ENCODE measurements around the gene PPP6R2. TPM values are rescaled to one million over a fixed set of nuclear protein-coding genes. Genes with fewer than 3 reads are reported as not detected.
A peak's percentile ranks its signal among the peaks of the same experiment; 100 is the strongest.

Gene PPP6R2
- polyA plus RNA-seq, 3 donors from 2014 or later = 13.5 to 43.5 (median 19.6) TPM

DNA sequence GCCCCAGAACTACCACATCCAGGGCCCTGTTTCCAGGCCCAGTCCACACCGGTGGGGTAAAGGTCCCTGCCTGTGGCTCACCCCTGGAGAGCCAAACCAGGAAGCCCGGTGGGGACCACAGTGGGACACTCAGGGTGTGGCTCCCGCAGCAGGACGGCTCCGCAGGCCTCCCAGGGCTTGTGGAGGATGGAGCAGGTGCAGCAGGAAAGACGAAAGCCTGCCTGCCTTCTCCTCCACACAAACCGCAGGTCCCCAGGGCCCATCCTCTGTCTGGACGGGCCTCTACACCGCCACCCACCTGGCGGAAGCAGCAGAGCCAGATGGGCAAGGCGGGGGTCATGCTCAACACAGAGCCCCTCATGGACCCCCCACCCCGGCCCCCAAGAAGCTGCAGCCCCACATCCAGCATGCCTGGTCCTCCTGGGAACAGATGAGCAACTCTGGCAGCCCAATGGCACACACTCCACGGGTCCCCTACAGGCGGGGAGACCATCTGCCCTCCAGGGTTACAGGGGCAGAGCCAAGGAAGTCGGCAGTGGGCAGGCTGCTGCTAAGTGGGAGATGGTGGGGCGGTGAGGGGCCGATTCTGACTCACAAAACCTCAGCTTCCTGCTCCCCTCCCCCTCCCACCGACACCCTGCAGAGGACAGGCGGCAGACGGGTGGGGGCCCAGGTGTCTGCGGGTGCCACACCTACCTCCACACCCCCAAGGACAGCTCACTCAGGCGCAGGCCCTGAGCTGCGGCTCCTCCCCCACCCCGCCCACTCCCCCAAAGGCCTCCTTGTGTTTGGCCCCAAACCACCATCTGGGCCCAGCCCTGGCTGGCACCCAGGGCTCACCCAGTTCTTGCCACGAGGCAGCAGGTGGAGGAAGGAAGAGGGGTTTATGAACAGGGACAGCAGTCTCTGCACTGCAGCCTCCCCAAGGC is 126.5 kb downstream of the PPP6R2 start:
- H3K27ac Mint-ChIP-seq = peak overlapping the region; percentile 91 to 98 (median 96)
- peaks cover 0 to 2% (median 0%) of the 10 kb centered on the region in 6 donors for H3K9me3 Mint-ChIP-seq
- peaks cover 63 to 67% of the 10 kb centered on the region in 2 donors for H3K4me1 Mint-ChIP-seq
- H3K4me3 Mint-ChIP-seq = peak overlapping the region; percentile 77 to 97 (median 83)
- H3K36me3 Mint-ChIP-seq = peaks cover 4 to 6% (median 4%) of the 10 kb centered on the region in 3 donors
- peaks cover 16 to 23% (median 16%) of the 10 kb centered on the region in 3 donors for H3K27me3 Mint-ChIP-seq (ENCODE audit: low read depth in 3 of 3)
- DNase-seq = peak; percentile 99

DNA sequence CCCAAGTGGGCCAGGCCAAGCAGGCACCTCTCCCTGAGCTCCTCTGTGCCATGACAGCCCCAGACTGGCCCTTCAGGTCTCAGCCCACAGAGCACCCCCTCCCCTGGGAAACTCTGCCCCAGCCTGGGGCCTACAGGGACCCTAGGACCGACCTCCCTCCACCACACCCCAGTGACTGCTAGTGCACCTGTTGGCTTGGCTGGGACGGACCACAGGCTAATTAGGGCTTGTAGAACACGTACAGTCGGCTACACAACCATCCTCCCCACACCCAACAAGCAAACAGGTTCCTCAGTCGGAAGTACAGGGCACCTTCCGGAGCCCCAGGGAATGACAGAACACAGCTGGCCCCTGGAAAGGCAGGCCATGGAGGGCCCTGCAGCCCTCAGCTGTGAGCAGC is 127.4 kb downstream of the PPP6R2 start:
- no peak for DNase-seq
- peaks cover 0 to 2% (median 0%) of the 10 kb centered on the region in 6 donors for H3K9me3 Mint-ChIP-seq
- peaks cover 4 to 6% (median 4%) of the 10 kb centered on the region in 3 donors for H3K36me3 Mint-ChIP-seq
- H3K27me3 Mint-ChIP-seq (ENCODE audit: low read depth in 3 of 3) = peaks cover 15 to 23% (median 16%) of the 10 kb centered on the region in 3 donors
- H3K4me3 Mint-ChIP-seq = peak overlapping the region; percentile 77 to 97 (median 83)
- H3K27ac Mint-ChIP-seq = peak overlapping the region; percentile 91 to 98 (median 96)
- peaks cover 66 to 67% of the 10 kb centered on the region in 2 donors for H3K4me1 Mint-ChIP-seq

DNA sequence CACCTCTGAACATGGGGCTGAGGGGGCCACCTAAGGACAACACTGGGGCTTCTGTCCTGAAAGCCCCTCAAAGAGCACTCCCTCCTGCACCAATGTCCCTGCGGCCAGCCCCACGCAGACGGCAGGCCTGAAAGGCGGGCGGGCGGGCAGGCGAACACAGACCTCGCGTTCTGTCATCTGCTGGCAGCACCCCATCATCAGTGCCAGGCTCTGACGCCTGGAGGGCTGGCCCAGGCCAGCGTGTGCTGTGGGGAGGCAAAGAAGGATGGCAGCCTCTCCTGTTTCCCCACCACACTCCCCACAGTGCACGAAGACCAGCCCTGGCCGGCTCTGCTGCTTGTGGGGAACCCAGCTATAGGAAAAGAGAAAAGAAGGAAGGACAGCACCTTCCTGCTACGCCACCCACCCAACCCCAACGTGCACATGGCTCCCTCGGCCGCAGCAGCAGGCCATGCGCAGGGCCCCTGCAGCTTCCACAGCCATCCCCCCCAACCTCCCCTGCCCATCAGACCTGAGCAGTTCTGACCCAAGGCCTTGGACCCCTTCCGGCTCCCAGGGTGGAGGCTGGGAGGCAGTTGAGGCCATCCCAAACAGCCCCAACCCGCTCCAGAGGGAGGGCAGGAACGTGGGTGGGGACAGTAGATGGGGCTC is 128.2 kb downstream of the PPP6R2 start:
- DNase-seq = no peak
- peaks cover 15 to 30% (median 16%) of the 10 kb centered on the region in 3 donors for H3K27me3 Mint-ChIP-seq (ENCODE audit: low read depth in 3 of 3)
- H3K4me1 Mint-ChIP-seq = peaks cover 67% of the 10 kb centered on the region in 2 donors
- peak overlapping the region; percentile 91 to 98 (median 96) for H3K27ac Mint-ChIP-seq
- peaks cover 4 to 6% (median 4%) of the 10 kb centered on the region in 3 donors for H3K36me3 Mint-ChIP-seq
- peak overlapping the region; percentile 77 to 97 (median 83) for H3K4me3 Mint-ChIP-seq
- H3K9me3 Mint-ChIP-seq = peaks cover 0 to 2% (median 0%) of the 10 kb centered on the region in 6 donors

DNA sequence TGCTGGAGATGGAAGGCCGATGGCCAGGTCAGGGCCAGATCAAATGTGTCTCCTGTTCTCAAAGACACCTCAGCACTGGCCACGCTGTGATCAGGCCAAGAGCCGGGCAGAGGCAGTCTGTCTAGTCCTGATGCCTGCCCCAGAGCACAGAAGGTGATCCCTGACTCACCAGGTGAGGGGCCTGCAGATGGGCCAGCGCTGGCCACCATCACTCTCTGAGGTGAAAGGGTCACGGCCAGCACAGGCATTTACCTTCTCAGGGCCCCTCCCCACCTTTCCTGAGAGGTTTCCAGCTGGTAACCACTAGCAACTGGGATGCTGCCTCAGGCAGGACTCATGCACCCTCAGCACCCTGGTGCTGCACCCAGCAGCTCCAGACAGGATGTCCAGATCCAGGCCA is 128.8 kb downstream of the PPP6R2 start:
- Mint-ChIP-seq H3K4me3 (peak overlapping the region; percentile 54 to 97 (median 83)), H3K27me3 (ENCODE audit: low read depth in 3 of 3) (peaks cover 15 to 33% (median 16%) of the 10 kb centered on the region in 3 donors), H3K4me1 (peaks cover 61 to 64% of the 10 kb centered on the region in 2 donors), H3K36me3 (peaks cover under 1 to 1% (median under 1%) of the 10 kb centered on the region in 3 donors), H3K9me3 (peaks cover 0 to 2% (median 0%) of the 10 kb centered on the region in 6 donors), H3K27ac (peak overlapping the region; percentile 57 to 98 (median 92))
- DNase-seq = no peak

DNA sequence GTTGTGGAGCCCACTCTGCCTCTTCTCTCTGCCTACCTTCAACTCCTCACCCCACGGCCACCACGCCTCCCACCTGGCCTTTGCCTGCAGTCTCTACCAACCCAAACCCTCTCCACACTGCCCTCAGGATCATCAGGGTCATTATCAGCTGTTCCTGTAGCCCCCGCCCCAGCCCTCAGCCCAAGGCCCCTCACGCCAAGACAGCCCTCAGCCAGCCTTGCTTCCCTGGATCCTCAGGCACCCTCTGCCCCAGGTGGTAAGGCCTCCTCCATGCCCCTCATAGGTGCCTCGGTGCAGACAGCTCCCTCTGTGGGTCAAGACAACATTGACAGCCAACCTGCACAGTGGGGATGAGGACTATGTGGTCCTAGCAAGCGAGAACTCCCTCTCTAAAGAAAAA is 130.0 kb downstream of the PPP6R2 start:
- peaks cover 60 to 63% of the 10 kb centered on the region in 2 donors for H3K4me1 Mint-ChIP-seq
- peaks cover 0 to 2% (median 0%) of the 10 kb centered on the region in 6 donors for H3K9me3 Mint-ChIP-seq
- peak; percentile 35 to 42 (median 41) for DNase-seq

DNA sequence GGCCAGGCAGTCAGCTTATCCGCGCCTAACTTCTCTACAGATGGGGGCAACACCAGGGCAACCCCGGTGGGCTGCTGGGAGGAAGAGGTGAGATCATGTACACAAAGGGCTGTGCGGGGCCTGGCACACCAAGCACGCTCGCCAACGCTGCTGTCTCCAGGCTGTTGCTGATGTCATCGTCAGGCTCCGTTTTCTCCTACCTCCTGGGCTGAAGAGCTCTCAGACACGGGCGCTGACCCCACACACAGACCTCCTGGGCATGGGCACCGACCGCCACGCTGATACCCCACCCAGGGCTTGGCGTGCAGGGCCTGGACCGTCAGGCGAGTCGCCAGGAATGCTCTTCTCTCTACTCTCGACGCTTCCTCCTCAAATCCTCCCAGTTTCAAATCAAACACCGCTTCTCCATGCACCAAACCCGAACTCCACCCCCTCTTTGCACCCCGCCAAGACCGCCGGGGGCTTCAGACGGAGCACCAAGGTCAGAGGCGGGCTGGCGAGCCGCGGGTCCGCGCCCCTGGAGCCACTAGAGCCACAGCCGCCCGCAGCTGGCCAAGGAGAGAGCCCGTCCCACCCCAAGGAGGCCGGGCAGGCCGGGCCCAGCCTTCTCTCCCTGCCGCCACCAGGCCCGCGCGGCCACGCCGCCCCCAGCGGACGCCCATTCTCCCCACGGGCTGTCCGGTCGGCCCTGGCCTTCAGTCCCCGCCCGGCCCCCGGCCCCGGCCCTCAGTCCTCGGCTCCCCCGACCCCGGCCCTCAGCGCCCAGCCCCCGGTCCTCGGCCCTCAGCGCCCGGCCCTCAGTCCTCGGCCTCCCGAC is 130.9 kb downstream of the PPP6R2 start:
- H3K27me3 Mint-ChIP-seq (ENCODE audit: low read depth in 3 of 3) = peaks cover 15 to 33% (median 16%) of the 10 kb centered on the region in 3 donors
- H3K27ac Mint-ChIP-seq = peak overlapping the region; percentile 91 to 98 (median 94)
- no peaks in the 10 kb centered on the region for H3K36me3 Mint-ChIP-seq
- H3K9me3 Mint-ChIP-seq = peaks cover 0 to 2% (median 0%) of the 10 kb centered on the region in 6 donors
- DNase-seq = peak in 2 of 3 donors; percentile 31 to 41
- peak overlapping the region; percentile 86 to 99 (median 97) for H3K4me3 Mint-ChIP-seq
- peaks cover 50 to 56% of the 10 kb centered on the region in 2 donors for H3K4me1 Mint-ChIP-seq

More for the DNA sequence above, 130.0 kb downstream of the PPP6R2 start:
- H3K27ac Mint-ChIP-seq = peak overlapping the region; percentile 91 to 98 (median 94)
- peak overlapping the region; percentile 86 to 99 (median 97) for H3K4me3 Mint-ChIP-seq
- H3K27me3 Mint-ChIP-seq (ENCODE audit: low read depth in 3 of 3) = peaks cover 15 to 33% (median 16%) of the 10 kb centered on the region in 3 donors
- H3K36me3 Mint-ChIP-seq = no peaks in the 10 kb centered on the region

DNA sequence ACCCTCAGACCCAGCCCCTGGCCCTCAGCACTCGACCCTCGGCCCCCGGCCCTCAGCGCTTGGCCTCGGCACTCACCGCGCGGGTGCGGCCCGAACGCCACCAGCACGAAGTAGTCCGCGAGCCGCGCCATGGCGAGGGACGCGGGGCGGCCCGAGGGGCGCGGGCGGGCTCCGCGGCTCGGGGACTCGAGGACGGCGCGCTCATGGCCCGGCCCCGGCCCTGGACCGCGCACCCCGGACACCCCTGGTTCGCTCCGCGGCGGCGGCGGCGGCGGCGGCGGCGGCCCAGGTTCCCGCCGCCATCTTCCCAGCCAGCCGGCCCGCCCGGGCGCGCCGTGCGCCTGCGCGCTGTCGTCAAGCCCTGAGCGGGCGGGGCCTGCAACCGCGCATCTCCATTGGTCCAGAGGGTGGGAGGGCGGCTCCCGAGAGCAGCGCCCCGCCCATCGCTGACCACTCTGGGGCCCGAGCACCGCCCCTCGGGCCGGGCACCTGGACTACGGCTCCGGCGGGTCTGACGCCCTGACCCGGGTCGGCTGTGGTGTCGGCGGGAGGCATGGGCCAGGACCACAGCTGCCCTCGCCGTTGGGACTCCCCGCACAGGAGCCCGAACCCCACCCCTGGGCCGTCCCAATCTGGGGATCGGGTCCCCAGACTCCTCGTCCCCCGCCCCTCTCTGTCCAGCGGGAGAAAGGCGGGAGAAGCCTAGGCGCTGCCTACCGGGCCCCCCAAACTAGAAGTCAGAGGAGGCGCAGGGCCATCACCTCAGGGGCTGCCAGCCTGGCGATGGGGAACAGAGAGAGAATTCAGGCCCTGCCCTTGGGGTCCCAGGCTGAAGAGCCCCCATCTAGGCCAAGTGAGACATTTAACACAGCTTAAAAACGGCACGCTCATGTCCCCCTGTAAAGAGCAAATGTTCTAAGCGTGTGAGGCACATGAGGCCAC is 131.9 kb downstream of the PPP6R2 start, which contains the start of gene SBF1:
TSS of gene SBF1 (minus strand) at position 326 of the 942 bp plus-strand sequence. CDS start at position 131, 195 bp downstream.
- peak; percentile 87 to 90 (median 89) for DNase-seq
- no peaks in the 10 kb centered on the region for H3K9me3 Mint-ChIP-seq
- peak within 1 kb of the TSS; percentile 91 to 98 (median 94) for H3K27ac Mint-ChIP-seq
- peak within 1 kb of the TSS; percentile 86 to 99 (median 97) for H3K4me3 Mint-ChIP-seq
- peaks cover 41 to 50% of the 10 kb centered on the region in 2 donors for H3K4me1 Mint-ChIP-seq
- H3K27me3 Mint-ChIP-seq (ENCODE audit: low read depth in 3 of 3) = peaks cover 9 to 32% (median 9%) of the 10 kb centered on the region in 3 donors
- H3K36me3 Mint-ChIP-seq = no peaks in the 10 kb centered on the region

DNA sequence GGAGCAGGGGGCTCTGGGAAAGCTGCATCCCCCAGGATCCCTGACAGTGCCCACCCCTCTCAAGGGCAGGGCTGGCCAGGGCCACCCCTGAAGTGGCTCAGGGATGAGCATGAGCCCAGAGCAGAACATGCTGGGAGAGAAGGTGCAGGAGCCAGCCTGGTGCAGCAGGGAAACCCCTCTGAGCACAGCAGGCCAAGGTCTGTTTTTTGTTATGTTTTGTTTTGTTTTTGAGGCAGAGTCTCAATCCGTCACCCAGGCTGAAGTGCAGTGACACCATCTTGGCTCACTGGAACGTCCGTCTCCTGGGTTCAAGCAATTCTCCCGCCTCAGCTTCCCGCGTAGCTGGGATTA is 132.5 kb downstream of the PPP6R2 start:
- H3K36me3 Mint-ChIP-seq = no peaks in the 10 kb centered on the region
- peaks cover 38 to 48% of the 10 kb centered on the region in 2 donors for H3K4me1 Mint-ChIP-seq
- H3K27ac Mint-ChIP-seq = peak overlapping the region in 5 of 6 donors; percentile 59 to 78 (median 71)
- peaks cover 5 to 28% (median 8%) of the 10 kb centered on the region in 3 donors for H3K27me3 Mint-ChIP-seq (ENCODE audit: low read depth in 3 of 3)
- H3K4me3 Mint-ChIP-seq = peak overlapping the region; percentile 54 to 73 (median 62)
- H3K9me3 Mint-ChIP-seq = no peaks in the 10 kb centered on the region
- no peak for DNase-seq

DNA sequence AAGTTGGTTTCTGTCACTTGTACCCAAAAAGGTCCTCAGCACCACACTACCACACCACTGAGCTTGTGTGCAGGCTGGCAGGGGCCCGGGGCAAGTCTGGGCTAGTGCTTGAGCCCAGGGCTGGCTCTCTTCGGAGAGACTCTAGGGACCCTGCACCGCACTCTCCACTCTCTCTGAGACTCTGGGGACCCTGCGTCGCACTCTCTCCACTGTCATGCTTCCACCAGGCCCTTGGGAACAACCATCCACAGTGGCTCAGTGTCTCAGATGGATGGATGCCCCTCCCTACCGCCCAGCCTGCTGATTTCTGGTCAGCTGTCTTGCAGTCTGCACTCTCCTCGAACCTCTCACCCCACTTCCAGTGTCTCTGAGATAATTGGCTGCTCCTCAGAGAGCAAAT is 133.7 kb downstream of the PPP6R2 start:
- H3K27ac Mint-ChIP-seq = peak overlapping the region; percentile 39 to 78 (median 69)
- peaks cover 5 to 27% (median 8%) of the 10 kb centered on the region in 3 donors for H3K27me3 Mint-ChIP-seq (ENCODE audit: low read depth in 3 of 3)
- H3K4me3 Mint-ChIP-seq = peak overlapping the region; percentile 33 to 73 (median 64)
- no peaks in the 10 kb centered on the region for H3K36me3 Mint-ChIP-seq
- DNase-seq = no peak
- peaks cover 28 to 36% of the 10 kb centered on the region in 2 donors for H3K4me1 Mint-ChIP-seq
- H3K9me3 Mint-ChIP-seq = no peaks in the 10 kb centered on the region

DNA sequence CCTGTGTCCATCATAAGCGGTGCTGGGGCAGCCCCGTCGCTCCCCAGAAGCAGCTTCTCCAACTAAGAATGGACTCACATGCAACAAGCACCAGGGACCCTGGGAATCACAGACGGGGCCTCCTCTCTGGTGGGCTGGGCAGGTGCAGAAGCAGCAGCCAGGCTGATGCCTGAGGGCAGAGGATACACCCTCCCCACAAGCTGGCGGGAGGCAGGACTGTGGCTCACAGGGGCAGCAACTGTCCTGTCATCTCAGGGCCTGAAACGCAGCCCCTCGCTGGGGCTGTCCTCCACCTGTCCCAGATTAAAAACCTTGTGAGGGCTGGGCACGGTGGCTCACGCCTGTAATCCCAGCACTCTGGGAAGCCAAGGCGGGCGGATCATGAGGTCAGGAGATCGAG is 134.8 kb downstream of the PPP6R2 start:
- Mint-ChIP-seq H3K4me1 (peaks cover 18 to 25% of the 10 kb centered on the region in 2 donors), H3K36me3 (no peaks in the 10 kb centered on the region), H3K4me3 (no peak overlapping the region), H3K9me3 (no peaks in the 10 kb centered on the region), H3K27me3 (ENCODE audit: low read depth in 3 of 3) (peaks cover 5 to 26% (median 10%) of the 10 kb centered on the region in 3 donors), H3K27ac (no peak overlapping the region)
- no peak for DNase-seq

DNA sequence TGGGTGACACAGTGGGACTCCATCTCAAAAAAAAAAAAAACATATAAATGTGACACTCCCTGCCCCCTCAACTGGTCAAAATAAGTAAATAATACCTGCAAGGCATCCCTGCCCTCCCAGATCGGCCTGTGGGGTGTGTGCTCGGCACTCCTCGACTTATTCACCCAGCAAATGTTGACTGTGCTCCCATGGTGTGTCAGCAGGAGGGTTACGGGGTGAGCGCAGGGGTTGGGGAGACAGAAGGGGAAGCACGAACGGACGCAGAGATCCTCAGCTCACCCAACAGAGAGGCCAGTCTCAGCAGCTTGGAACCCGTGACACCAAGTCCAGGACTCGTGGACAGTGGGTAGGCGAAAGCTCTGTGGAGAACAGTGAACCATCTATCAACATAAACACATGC is 136.6 kb downstream of the PPP6R2 start:
- no peak for DNase-seq
- Mint-ChIP-seq H3K27ac (peak overlapping the region in 1 of 6 donors; percentile 18), H3K27me3 (ENCODE audit: low read depth in 3 of 3) (peaks cover 0 to 16% (median 7%) of the 10 kb centered on the region in 3 donors), H3K4me3 (peak overlapping the region; percentile 30 to 75 (median 69)), H3K9me3 (no peaks in the 10 kb centered on the region), H3K4me1 (peaks cover 4 to 12% of the 10 kb centered on the region in 2 donors), H3K36me3 (no peaks in the 10 kb centered on the region)

DNA sequence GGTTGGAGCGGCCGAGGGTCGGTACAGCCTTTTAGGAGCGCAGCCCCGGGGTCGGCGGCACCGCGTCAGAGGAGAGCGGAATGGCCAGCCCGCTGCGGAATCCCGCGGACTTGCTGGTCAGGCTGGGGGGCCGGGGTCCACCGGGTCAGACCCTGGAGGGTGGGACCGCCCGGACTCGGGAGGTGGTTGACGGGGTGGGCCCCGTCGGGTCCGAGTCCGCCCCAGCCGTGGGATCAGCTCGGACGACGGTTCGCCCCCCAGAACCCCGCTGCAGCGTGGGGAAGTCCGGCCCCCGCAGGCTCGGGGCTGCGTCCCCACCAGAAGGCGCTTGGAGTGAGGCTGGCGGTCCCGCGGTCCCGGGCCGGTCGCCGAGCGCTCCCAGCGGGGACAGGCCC is 137.9 kb downstream of the PPP6R2 start:
- H3K4me3 Mint-ChIP-seq = peak overlapping the region; percentile 39 to 69 (median 61)
- H3K9me3 Mint-ChIP-seq = no peaks in the 10 kb centered on the region
- no peak for DNase-seq
- H3K36me3 Mint-ChIP-seq = no peaks in the 10 kb centered on the region
- H3K4me1 Mint-ChIP-seq = peaks cover 4 to 8% of the 10 kb centered on the region in 2 donors
- peaks cover 0 to 11% (median 7%) of the 10 kb centered on the region in 3 donors for H3K27me3 Mint-ChIP-seq (ENCODE audit: low read depth in 3 of 3)
- no peak overlapping the region for H3K27ac Mint-ChIP-seq

Data from immature natural killer cell (primary cell).